22Rv1 (cell line): ENCODE results near the gene PPP2R5C.

Experiments
- H3K27ac ChIP-seq: fragments of 450-650 bp; 2 replicates; pipeline ENCODE4 v1.5.1; 2017
- CTCF ChIP-seq: fragments of 450-650 bp; IDR thresholded peaks from 2 replicates; pipeline ENCODE4 v1.5.1; 2017; ENCODE audit warnings: mild to moderate bottlenecking
- ZFX ChIP-seq: fragments of 450-650 bp; IDR thresholded peaks from 2 replicates; pipeline ENCODE4 v1.6.1; 2017; ENCODE audit warnings: antibody characterized with exemption, borderline replicate concordance

PPP2R5C gene

DNA sequence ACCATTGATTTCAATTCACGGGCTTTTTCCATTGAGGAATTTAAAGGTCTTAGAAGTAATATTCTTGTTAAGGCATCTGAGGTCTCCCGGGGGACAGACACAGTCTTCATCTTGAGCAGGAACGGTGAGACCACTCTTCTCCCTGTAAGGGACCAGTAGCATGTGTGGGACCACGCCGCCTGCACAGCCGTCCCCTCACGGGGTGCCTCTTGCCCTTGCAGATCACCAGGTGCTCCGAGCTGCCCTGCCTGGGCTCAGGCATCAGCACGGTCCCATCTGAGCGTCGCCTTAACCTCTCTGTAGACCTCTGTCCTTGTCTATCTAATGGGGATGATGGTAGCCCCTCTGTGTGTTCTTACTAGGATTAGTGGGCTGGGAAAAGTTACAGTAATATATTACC, 74.1 kb downstream of the PPP2R5C start:
- no peak for TF ChIP-seq ZFX
- no peak for TF ChIP-seq CTCF
- peak overlapping the region; percentile 48; the same call in 1 of the 2 replicates for H3K27ac ChIP-seq

DNA sequence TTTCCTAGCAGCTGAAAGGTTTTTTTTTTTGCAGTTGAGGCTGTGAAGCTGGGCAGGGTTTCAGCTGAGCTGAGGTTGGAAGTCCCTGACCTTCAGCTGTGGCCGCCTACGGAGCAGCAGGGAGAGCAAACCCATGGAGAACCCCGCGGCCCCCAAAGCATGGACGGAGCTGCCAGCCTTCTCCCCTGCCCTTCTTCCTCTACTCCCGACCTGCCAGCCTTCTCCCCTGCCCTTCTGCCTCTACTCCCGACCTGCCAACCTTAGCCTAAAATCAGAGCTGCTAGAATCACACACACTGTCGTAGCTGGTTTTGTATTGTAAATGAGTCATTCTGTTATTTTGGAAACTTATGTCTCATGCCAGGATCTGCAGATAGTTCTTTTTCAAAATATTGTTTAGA, 74.6 kb downstream of the PPP2R5C start:
- H3K27ac ChIP-seq, result no peak overlapping the region
- TF ChIP-seq CTCF (no peak), ZFX (no peak)

- TF ChIP-seq ZFX (no peak), CTCF (no peak)
- H3K27ac ChIP-seq, result no peak overlapping the region
Observed at GRCh38 chr14:101838476-101838875, 77.0 kb downstream of the PPP2R5C start.

DNA sequence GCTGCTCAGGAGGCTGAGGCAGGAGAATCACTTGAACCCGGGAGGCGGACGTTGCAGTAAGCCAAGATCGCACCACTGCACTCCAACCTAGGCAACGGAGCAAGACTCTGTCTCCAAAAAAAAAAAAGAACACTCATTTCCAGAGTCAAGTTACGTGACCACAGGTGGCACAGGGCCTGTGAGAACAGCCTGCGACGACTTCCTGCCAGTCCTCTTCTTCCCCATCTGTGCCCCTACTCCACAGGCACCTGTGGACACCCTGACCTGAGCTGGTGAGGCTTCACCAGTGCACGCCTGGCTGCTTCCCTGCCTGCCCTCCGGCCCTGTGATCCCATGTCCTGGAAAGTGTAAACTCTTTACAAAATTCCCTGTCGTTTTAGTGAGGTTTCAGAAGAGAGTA, 77.7 kb downstream of the PPP2R5C start:
- TF ChIP-seq CTCF (no peak), ZFX (no peak)
- no peak overlapping the region for H3K27ac ChIP-seq

DNA sequence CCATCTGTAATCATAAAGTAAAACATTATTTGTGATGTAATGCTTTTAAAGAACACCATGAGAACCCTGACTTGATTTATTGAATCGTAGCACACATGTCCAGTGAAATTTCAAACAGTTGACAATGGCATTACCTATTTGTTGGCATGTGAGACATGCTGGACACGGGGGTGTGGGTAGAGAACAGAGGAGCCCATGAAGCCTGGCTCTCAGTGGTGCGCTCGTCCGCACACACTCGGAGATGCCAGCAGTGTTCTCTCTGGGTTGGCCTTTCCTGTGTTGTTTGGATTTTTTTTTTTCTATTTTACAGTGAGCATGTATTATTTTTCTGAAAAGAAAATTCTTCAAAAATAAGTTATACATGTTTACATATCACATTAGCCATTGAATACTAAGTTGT, 78.2 kb downstream of the PPP2R5C start:
- TF ChIP-seq CTCF (no peak), ZFX (no peak)
- no peak overlapping the region for H3K27ac ChIP-seq

- no peak overlapping the region for H3K27ac ChIP-seq
- no peak for TF ChIP-seq ZFX
- no peak for TF ChIP-seq CTCF
Observed at GRCh38 chr14:101840649-101841369, 79.3 kb downstream of the PPP2R5C start.

DNA sequence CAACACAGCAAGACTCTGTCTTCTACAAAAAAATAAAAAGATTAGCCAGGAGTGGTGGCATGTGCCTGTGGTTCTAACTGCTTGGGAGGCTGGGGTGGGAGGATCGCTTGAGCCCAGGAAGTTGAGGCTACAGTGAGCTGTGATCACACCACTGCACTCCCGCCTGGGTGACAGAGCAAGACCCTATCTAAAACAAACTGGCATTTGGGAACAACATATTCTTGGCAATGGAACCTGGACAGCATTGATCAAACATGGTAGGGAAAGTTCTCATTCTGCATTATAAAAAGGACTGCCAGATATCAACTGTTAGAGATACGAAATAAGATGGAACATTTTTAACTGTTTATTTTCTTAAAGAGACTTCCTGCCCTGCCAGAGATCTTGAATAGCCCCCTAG, 81.5 kb downstream of the PPP2R5C start:
- TF ChIP-seq CTCF (no peak), ZFX (no peak)
- H3K27ac ChIP-seq, result no peak overlapping the region
